Endothelial cell of umbilical vein (primary cell): Measurements from ENCODE around the gene MYH9.

Experiments used
- EZH2 ChIP-seq: IDR thresholded peaks from 2 replicates; pipeline ENCODE4 v1.6.1; 2012; ENCODE audit warnings: borderline replicate concordance, low read depth, mild to moderate bottlenecking, moderate library complexity, low read length, inconsistent platforms; ENCODE audit not compliant: severe bottlenecking
- FOS ChIP-seq: IDR thresholded peaks from 2 replicates; pipeline ENCODE4 v1.6.1; 2011; ENCODE audit warnings: mild to moderate bottlenecking, low read length, moderate library complexity, borderline replicate concordance; ENCODE audit not compliant: insufficient read depth
- GATA2 ChIP-seq: IDR thresholded peaks from 2 replicates; pipeline ENCODE4 v1.7.0; 2011; ENCODE audit warnings: low read depth, mild to moderate bottlenecking, moderate library complexity, mixed read lengths, low read length; ENCODE audit not compliant: insufficient read length, insufficient read depth
- JUN ChIP-seq: IDR thresholded peaks from 2 replicates; pipeline ENCODE4 v1.6.1; 2011; ENCODE audit warnings: borderline replicate concordance, low read depth; ENCODE audit not compliant: insufficient read length, insufficient read depth
- POLR2A ChIP-seq: IDR thresholded peaks from 2 replicates; pipeline ENCODE4 v1.6.1; 2012; ENCODE audit warnings: low read depth, mild to moderate bottlenecking, control low read depth, low read length
- POLR2AphosphoS5 ChIP-seq: IDR thresholded peaks from 2 replicates; pipeline ENCODE4 v1.6.1; 2012; ENCODE audit warnings: low read depth, mild to moderate bottlenecking, control low read depth, low read length, moderate library complexity; ENCODE audit not compliant: insufficient read depth
- TF ChIP-seq, protein P1 (sequence below), 2 donors: IDR thresholded peaks; 1 replicate in 1 of 2; 2 replicates in 1 of 2; pipeline ENCODE4 v1.5.1; 2011; ENCODE audit warnings: low read length in 2 of 2, mild to moderate bottlenecking in 2 of 2, moderate library complexity in 2 of 2, control low read depth in 1 of 2, inconsistent platforms in 1 of 2, low read depth in 1 of 2; ENCODE audit not compliant: insufficient read depth in 1 of 2; ENCODE audit errors: extremely low read depth in 1 of 2
- TF ChIP-seq, protein P2 (sequence below): IDR thresholded peaks from 2 replicates; pipeline ENCODE4 v1.6.1; 2011; ENCODE audit not compliant: insufficient read depth, insufficient read length

DNA sequence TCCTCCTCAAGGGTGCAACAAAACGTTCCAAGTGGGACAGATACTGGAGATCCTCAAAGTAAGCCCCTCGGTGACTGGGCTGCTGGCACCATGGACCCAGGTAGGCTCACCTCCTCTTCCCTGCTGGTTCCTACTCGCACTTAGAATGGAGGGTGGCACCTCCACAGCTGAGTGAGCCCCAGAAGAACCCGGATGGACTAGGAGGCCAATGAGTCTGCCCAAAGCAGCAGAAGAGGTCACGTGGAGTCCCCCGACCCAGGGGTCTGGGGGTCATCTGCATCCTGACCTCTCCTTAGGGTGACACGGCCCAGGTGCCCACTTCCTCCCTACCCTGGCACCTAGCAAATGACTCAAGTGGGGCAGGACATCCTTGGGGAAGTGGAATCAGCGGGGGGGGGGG lies 130.5 kb downstream of the MYH9 start:
- no peak for TF ChIP-seq POLR2A
- TF ChIP-seq, protein P1, sequence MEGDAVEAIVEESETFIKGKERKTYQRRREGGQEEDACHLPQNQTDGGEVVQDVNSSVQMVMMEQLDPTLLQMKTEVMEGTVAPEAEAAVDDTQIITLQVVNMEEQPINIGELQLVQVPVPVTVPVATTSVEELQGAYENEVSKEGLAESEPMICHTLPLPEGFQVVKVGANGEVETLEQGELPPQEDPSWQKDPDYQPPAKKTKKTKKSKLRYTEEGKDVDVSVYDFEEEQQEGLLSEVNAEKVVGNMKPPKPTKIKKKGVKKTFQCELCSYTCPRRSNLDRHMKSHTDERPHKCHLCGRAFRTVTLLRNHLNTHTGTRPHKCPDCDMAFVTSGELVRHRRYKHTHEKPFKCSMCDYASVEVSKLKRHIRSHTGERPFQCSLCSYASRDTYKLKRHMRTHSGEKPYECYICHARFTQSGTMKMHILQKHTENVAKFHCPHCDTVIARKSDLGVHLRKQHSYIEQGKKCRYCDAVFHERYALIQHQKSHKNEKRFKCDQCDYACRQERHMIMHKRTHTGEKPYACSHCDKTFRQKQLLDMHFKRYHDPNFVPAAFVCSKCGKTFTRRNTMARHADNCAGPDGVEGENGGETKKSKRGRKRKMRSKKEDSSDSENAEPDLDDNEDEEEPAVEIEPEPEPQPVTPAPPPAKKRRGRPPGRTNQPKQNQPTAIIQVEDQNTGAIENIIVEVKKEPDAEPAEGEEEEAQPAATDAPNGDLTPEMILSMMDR (IDR thresholded peaks at IDR 0.05; ENCODE audit: extremely low read depth in 1 of 2, insufficient read depth in 1 of 2, low read depth in 1 of 2, low read length in 2 of 2) = no peak
- no peak for TF ChIP-seq POLR2AphosphoS5
- no peak for TF ChIP-seq FOS
- no peak for TF ChIP-seq EZH2
- TF ChIP-seq, protein P2, sequence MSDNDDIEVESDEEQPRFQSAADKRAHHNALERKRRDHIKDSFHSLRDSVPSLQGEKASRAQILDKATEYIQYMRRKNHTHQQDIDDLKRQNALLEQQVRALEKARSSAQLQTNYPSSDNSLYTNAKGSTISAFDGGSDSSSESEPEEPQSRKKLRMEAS = no peak
- no peak for TF ChIP-seq GATA2
- no peak for TF ChIP-seq JUN
